Pancreas (tissue), 10 donors: ENCODE results near the gene ZC3H4. TPM values are rescaled to one million over a fixed set of nuclear protein-coding genes. Genes with fewer than 3 reads are reported as not detected.

ENCODE experiments used
- ATAC-seq, 4 donors: fragments of 200-7000 bp; cut with Tn5 transposase; one replicate each; pipeline versions ENCODE4 v1.8.0 to v1.9.1; 2020; ENCODE audit warnings: mild to moderate bottlenecking in 4 of 4, moderate library complexity in 4 of 4
- DNase-seq, 6 donors: peaks; one replicate each; pipeline ENCODE4 v3.0.0-alpha.2; 2020
- FAIRE-seq: peaks from 2 replicates; lab custom pipeline; 2012; peaks lifted over from hg19 to GRCh38; lab: Jason Lieb, UNC
- H3K27ac ChIP-seq, 4 donors: fragments of 200-600 bp; sonication (generic); 1 replicate in 3 of 4; 2 replicates in 1 of 4; pipeline versions ENCODE4 v1.5.0 to v1.8.0; 2020
- H3K27me3 ChIP-seq, 4 donors: fragments of 200-600 bp; one replicate each; pipeline ENCODE4 v1.8.0; 2021
- H3K36me3 ChIP-seq, 3 donors: fragments of 200-600 bp; sonication (generic) in 1 of 3; one replicate each; pipeline versions ENCODE4 v1.5.0 to v1.8.0; 2020 to 2021
- H3K4me1 ChIP-seq, 3 donors: fragments of 200-600 bp; one replicate each; pipeline ENCODE4 v1.8.0; 2021
- H3K4me3 ChIP-seq, 4 donors: fragments of 200-600 bp; sonication (generic) in 2 of 4; one replicate each; pipeline versions ENCODE4 v1.5.0 to v1.8.0; 2020 to 2021
- H3K9me3 ChIP-seq, 4 donors: fragments of 200-600 bp; one replicate each; pipeline ENCODE4 v1.8.0; 2021
- WGBS, 2 donors: extraction: QIAGEN DNeasy Blood & Tissue Kit; methylation state at CpG; one replicate each; pipeline ENCODE4 v1.1.7; 2013; 5-methylcytosine and 5-hydroxymethylcytosine counted together
- intact Hi-C, 3 donors: fragments of 100-400 bp; cut with DNase I; formaldehyde crosslinking; loops; one replicate each; pipeline versions ENCODE4 v1.11.1 to v1.14.2; 2022
- polyA plus RNA-seq, 2 donors: library from polyadenylated mRNA; stranded (reverse); fragments of 200-250 nt; gene quantifications; one replicate each; pipeline ENCODE4 v1.2.3, GENCODE V29; 2013
- total RNA-seq, 6 donors: library from RNA; stranded (reverse); fragmentation: NEBNext Ultra II Directional in 4 of 6; extraction: Animal tissue kit (Norgen Biotek cat#: 25700) in 4 of 6; gene quantifications; one replicate each; pipeline versions ENCODE4 v1.2.1 to v1.2.4, GENCODE V29; 2021 to 2023
- TF ChIP-seq, protein P1 (sequence below), 4 donors: fragments of 200-600 bp; sonication (generic) in 3 of 4; IDR thresholded peaks; one replicate each; pipeline versions ENCODE4 v1.5.0 to v1.8.0; 2021; ENCODE audit warnings: antibody characterized with exemption in 4 of 4
- donor health status: healthy with polysubstance abuse.
- donor health status: DM: no; HTN: no; CAD: no; lungs with moderate emphysema.
- donor health status: DM: no; HTN: no; CAD: no.
- donor health status: control.
- donor health status: control.
- donor health status: Bipolar disorder and iron deficiency.
- donor health status: DM: yes; HTN: yes; CAD: no.
- donor health status: DM: no; HTN: no; CAD: no.
- donor health status: DM: no; HTN: no; CAD: no.
- donor health status: DM: yes; HTN: yes; CAD: no.

The ZC3H4 gene
- total and polyA plus RNA-seq, 8 donors = 8.1 to 30.4 (median 19.1) TPM

DNA sequence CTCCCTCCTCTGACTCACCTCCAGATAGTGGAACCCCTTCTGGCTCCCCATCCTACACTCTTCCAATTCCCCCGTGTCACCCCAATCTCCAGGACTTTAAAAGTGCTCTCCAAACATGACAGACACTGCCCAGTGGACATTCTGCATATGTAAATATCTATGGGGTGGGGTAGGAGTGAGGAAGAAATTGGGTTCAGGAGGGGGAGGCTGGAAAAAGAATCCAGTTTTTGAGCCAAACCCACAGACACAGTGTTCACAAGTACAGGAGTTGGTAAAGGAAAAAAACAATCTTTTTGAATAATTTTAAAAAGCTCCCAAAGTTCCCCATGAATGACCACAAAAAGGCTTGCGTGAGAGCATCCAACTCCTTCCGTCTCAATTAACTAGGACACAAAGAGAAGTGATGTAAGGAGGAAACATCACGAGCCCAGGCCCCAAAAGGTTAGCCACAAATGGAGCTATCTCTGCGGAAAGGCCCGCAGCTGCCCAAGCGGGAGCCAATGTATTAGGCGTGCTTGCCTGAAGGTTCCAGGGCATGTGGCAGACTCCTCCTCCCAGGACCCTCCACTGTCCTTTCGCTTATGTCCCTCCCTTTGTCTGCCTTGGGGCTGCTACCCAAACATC, 18.0 kb downstream of the ZC3H4 start:
- TF ChIP-seq, protein P1, sequence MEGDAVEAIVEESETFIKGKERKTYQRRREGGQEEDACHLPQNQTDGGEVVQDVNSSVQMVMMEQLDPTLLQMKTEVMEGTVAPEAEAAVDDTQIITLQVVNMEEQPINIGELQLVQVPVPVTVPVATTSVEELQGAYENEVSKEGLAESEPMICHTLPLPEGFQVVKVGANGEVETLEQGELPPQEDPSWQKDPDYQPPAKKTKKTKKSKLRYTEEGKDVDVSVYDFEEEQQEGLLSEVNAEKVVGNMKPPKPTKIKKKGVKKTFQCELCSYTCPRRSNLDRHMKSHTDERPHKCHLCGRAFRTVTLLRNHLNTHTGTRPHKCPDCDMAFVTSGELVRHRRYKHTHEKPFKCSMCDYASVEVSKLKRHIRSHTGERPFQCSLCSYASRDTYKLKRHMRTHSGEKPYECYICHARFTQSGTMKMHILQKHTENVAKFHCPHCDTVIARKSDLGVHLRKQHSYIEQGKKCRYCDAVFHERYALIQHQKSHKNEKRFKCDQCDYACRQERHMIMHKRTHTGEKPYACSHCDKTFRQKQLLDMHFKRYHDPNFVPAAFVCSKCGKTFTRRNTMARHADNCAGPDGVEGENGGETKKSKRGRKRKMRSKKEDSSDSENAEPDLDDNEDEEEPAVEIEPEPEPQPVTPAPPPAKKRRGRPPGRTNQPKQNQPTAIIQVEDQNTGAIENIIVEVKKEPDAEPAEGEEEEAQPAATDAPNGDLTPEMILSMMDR (IDR thresholded peaks at IDR 0.05) = no peak
- peaks cover 31 to 50% (median 33%) of the 10 kb centered on the region in 3 donors for H3K4me1 ChIP-seq
- 47 to 49% methylated on average over 9 of the region's 9 CpGs for WGBS, 2 donors
- H3K27me3 ChIP-seq = no peaks in the 10 kb centered on the region
- intact Hi-C loops = no loop called here
- ATAC-seq (peak; percentile 9 to 19 (median 12)), FAIRE-seq (no peak), DNase-seq (no peak)
- H3K27ac ChIP-seq = peak overlapping the region; percentile 75 to 95 (median 87)
- no peaks in the 10 kb centered on the region for H3K9me3 ChIP-seq
- peaks cover 0 to 15% (median 0%) of the 10 kb centered on the region in 3 donors for H3K36me3 ChIP-seq
- no peak overlapping the region for H3K4me3 ChIP-seq

GRCh38 chr19:47094557-47095475, 18.8 kb downstream of the ZC3H4 start:
- Histone ChIP-seq H3K4me1 (peaks cover 31 to 48% (median 33%) of the 10 kb centered on the region in 3 donors), H3K36me3 (peaks cover 0 to 22% (median 0%) of the 10 kb centered on the region in 3 donors), H3K27ac (peak overlapping the region; percentile 75 to 95 (median 87)), H3K27me3 (no peaks in the 10 kb centered on the region), H3K9me3 (no peaks in the 10 kb centered on the region), H3K4me3 (no peak overlapping the region)
- 50 to 55% methylated on average over 15 of the region's 15 CpGs for WGBS, 2 donors
- FAIRE-seq (no peak), ATAC-seq (peak; percentile 43 to 63 (median 53)), DNase-seq (peak in 5 of 6 donors; percentile 48 to 59 (median 57))
- TF ChIP-seq, protein P1 (IDR thresholded peaks at IDR 0.05) = no peak
- intact Hi-C loops = no loop called here

GRCh38 chr19:47093841-47094240, 19.7 kb downstream of the ZC3H4 start:
- no peak for ATAC-seq
- Histone ChIP-seq H3K27ac (peak overlapping the region in 2 of 4 donors; percentile 93 to 95), H3K36me3 (peaks cover 0 to 32% (median 0%) of the 10 kb centered on the region in 3 donors), H3K4me3 (no peak overlapping the region), H3K4me1 (peaks cover 31 to 46% (median 33%) of the 10 kb centered on the region in 3 donors), H3K9me3 (no peaks in the 10 kb centered on the region), H3K27me3 (no peaks in the 10 kb centered on the region)
- intact Hi-C loops = no loop called here
- 85 to 86% methylated on average over 10 of the region's 10 CpGs for WGBS, 2 donors
- no peak for FAIRE-seq
- DNase-seq = peak in 1 of 6 donors; percentile 32
- TF ChIP-seq, protein P1 (IDR thresholded peaks at IDR 0.05) = no peak

GRCh38 chr19:47093254-47093653, 20.3 kb downstream of the ZC3H4 start:
- Histone ChIP-seq H3K36me3 (peaks cover 0 to 36% (median 0%) of the 10 kb centered on the region in 3 donors), H3K4me1 (peaks cover 31 to 40% (median 33%) of the 10 kb centered on the region in 3 donors), H3K9me3 (no peaks in the 10 kb centered on the region), H3K4me3 (no peak overlapping the region), H3K27ac (no peak overlapping the region), H3K27me3 (no peaks in the 10 kb centered on the region)
- TF ChIP-seq, protein P1 (IDR thresholded peaks at IDR 0.05) = no peak
- ATAC-seq (no peak), FAIRE-seq (no peak), DNase-seq (no peak)
- WGBS, 2 donors = 88 to 93% methylated on average over 5 of the region's 5 CpGs
- intact Hi-C loops = no loop called here
